ENCODE data around the gene SH3RF3. TPM values are rescaled to one million over a fixed set of nuclear protein-coding genes. Genes with fewer than 3 reads are reported as not detected.
"Not testable (repeated sequence)": the region's sequence is repeated elsewhere in the genome, so short reads cannot be mapped to it uniquely, and the experiment has no call there.

Gene SH3RF3
- total RNA-seq, 1 experiment from 2014 or later = 1.0 TPM

DNA sequence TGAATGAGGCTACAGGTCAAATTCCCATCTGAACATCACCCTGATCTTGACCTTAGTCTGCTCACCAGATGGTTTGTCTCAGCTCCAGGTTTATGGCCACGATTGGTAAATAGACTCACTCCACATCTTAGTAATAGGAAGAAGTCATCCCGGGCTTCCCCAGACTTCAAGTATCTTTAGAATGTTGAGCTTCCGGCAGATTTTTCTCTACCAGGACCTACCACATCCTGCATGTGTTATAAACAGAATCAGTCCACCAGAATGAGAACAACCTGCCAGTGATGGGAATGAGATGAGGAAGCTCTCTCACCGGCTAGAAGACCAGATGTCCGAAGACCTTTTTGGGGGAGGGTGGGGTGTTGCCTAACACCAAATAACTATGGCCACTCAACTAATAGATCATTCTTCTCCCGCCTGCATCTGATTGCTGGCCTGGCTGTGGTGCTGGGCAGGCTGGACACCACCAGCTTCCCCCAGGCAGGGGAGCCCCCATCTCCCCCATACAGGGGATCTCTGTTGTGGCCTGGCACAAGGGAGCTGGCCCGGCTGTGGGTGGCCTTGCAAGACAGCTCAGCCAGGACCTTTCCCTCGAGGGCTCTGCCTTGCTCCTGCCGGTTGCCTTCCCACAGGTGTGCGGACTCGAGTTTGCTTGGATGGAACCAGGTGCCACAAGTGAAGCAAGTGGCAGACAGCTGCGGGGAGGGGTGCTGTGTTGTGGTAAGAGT is 88.5 kb downstream of the SH3RF3 start:
- Mint-ChIP-seq H3K9me3 (no peaks in the 10 kb centered on the region), H3K4me1 (no peaks in the 10 kb centered on the region), H3K36me3 (no peaks in the 10 kb centered on the region), H3K4me3 (no peak overlapping the region), H3K27me3 (ENCODE audit: low read depth) (no peaks in the 10 kb centered on the region), H3K27ac (no peak overlapping the region)
- TF ChIP-seq CBFB (CRISPR knock-in tag; IDR thresholded peaks at IDR 0.05; ENCODE audit: low read depth) (no peak), OVOL2 (CRISPR knock-in tag; IDR thresholded peaks at IDR 0.05; ENCODE audit: borderline replicate concordance) (no peak)
- no peak for ATAC-seq
- ChIA-PET CTCF (no interaction called here), POLR2A (no interaction called here)
- DNase-seq (ENCODE audit: low spot score) = no peak

DNA sequence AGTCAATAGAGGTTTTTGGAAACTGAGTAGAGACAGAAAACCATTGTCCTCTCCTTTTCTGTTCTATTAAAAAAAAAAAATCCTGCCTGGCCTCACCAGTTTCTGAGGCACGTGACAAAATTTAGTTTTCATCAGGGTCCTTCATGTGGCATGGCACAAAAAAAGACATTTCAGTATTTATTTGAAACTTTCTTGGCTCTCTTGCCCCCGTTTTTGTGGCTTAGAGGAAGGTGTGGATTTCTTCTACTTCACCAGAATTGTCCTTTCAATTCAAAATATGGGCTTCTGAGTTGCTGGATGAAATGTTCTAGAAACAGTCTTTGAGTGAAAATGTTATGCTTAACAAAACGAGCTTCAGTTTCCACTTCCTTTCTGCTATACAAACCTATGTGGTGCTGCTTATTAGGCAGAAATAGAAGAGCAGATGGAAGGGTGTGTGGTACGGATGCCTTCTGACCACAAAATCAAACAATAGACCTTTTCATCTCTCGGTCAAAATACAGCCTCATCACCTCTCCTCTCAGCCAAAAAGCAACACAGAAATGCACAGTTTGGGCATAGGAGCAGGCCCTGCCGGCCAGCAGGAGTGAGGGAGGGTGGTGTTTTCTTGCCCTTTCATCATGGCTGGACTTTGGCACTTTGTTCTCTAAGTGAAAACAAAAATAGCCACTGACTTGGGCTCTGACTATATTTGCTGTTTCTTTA is 89.2 kb downstream of the SH3RF3 start:
- H3K9me3 Mint-ChIP-seq = no peaks in the 10 kb centered on the region
- no peaks in the 10 kb centered on the region for H3K36me3 Mint-ChIP-seq
- no peaks in the 10 kb centered on the region for H3K27me3 Mint-ChIP-seq (ENCODE audit: low read depth)
- ChIA-PET POLR2A (no interaction called here), CTCF (no interaction called here)
- TF ChIP-seq ZNF263 (CRISPR knock-in tag; IDR thresholded peaks at IDR 0.05; ENCODE audit: low read depth) = no peak
- peak; percentile 91 for TF ChIP-seq GABPB1 (CRISPR knock-in tag; IDR thresholded peaks at IDR 0.05)
- DNase-seq (ENCODE audit: low spot score) (no peak), ATAC-seq (no peak)
- no peak overlapping the region for H3K4me3 Mint-ChIP-seq
- H3K27ac Mint-ChIP-seq = no peak overlapping the region
- H3K4me1 Mint-ChIP-seq = no peaks in the 10 kb centered on the region

DNA sequence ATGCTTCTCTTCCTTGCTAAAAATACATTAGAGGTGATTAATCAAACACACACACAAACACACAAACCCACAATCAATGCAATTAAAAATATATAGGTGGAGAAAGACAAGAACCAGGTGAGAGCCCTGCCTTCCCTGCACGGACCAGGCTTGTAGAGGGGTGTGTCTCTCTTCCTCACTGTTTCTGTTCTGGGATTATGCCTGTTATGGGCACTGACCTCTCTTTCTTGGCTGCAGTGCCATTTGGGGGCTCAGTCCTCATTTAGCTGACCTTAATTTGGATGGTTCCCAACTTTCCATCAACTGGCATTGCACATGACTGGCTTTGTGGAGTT is 89.8 kb downstream of the SH3RF3 start:
- no peak overlapping the region for H3K27ac Mint-ChIP-seq
- H3K4me1 Mint-ChIP-seq = no peaks in the 10 kb centered on the region
- no peaks in the 10 kb centered on the region for H3K9me3 Mint-ChIP-seq
- ChIA-PET POLR2A (no interaction called here), CTCF (no interaction called here)
- H3K36me3 Mint-ChIP-seq = no peaks in the 10 kb centered on the region
- ATAC-seq (no peak), DNase-seq (ENCODE audit: low spot score) (no peak)
- H3K4me3 Mint-ChIP-seq = no peak overlapping the region
- TF ChIP-seq GABPB1 (CRISPR knock-in tag; IDR thresholded peaks at IDR 0.05) (no peak), ETV6 (CRISPR knock-in tag; IDR thresholded peaks at IDR 0.05) (no peak)
- no peaks in the 10 kb centered on the region for H3K27me3 Mint-ChIP-seq (ENCODE audit: low read depth)

DNA sequence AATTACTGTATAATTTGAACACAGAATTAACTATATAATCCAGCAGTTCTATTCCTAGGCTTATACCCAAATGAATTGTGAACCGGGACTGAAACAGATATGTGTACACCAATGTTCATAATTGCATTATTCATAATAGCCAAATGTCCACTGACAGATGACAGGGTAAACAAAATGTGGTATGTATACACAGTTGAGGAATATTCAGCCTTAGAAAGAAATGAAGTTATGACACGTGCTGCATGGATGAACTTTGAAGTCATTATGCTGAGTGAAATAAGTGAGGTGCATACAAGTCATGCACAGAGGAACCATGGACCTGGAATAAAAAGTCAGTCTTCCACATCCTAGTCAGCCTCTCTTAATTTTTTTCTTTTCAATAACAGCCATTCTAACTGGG is 91.9 kb downstream of the SH3RF3 start:
- ChIA-PET CTCF (interaction anchor here (0.7 kb wide), 1 partner anchor 18 kb away, joined by 3 read pairs; no protein-coding TSS in a partner anchor), POLR2A (no interaction called here)
- Mint-ChIP-seq H3K27me3 (ENCODE audit: low read depth) (no peaks in the 10 kb centered on the region), H3K4me3 (no peak overlapping the region), H3K4me1 (no peaks in the 10 kb centered on the region), H3K27ac (no peak overlapping the region), H3K36me3 (no peaks in the 10 kb centered on the region), H3K9me3 (no peaks in the 10 kb centered on the region)
- DNase-seq (ENCODE audit: low spot score) (no peak), ATAC-seq (no peak)
- TF ChIP-seq, protein P1, sequence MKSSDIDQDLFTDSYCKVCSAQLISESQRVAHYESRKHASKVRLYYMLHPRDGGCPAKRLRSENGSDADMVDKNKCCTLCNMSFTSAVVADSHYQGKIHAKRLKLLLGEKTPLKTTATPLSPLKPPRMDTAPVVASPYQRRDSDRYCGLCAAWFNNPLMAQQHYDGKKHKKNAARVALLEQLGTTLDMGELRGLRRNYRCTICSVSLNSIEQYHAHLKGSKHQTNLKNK (CRISPR knock-in tag; IDR thresholded peaks at IDR 0.05) = no peak
- TF ChIP-seq NFE2L1 (CRISPR knock-in tag; IDR thresholded peaks at IDR 0.05) (no peak), MXD4 (CRISPR knock-in tag; IDR thresholded peaks at IDR 0.05; ENCODE audit: borderline replicate concordance) (no peak), NFATC4 (CRISPR knock-in tag; IDR thresholded peaks at IDR 0.05) (no peak), NFYB (CRISPR knock-in tag; conservative IDR thresholded peaks at IDR 0.05; ENCODE audit: low read depth) (no peak), GTF2I (CRISPR knock-in tag; conservative IDR thresholded peaks at IDR 0.05) (no peak), GRHL2 (CRISPR knock-in tag; IDR thresholded peaks at IDR 0.05; ENCODE audit: insufficient replicate concordance, severe bottlenecking) (no peak), CREM (CRISPR knock-in tag; IDR thresholded peaks at IDR 0.05) (no peak)
- TF ChIP-seq, protein P2, sequence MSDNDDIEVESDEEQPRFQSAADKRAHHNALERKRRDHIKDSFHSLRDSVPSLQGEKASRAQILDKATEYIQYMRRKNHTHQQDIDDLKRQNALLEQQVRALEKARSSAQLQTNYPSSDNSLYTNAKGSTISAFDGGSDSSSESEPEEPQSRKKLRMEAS (CRISPR knock-in tag; IDR thresholded peaks at IDR 0.05) = no peak
- TF ChIP-seq, protein P3, sequence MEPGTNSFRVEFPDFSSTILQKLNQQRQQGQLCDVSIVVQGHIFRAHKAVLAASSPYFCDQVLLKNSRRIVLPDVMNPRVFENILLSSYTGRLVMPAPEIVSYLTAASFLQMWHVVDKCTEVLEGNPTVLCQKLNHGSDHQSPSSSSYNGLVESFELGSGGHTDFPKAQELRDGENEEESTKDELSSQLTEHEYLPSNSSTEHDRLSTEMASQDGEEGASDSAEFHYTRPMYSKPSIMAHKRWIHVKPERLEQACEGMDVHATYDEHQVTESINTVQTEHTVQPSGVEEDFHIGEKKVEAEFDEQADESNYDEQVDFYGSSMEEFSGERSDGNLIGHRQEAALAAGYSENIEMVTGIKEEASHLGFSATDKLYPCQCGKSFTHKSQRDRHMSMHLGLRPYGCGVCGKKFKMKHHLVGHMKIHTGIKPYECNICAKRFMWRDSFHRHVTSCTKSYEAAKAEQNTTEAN (CRISPR knock-in tag; IDR thresholded peaks at IDR 0.05) = no peak
- TF ChIP-seq, protein P4, sequence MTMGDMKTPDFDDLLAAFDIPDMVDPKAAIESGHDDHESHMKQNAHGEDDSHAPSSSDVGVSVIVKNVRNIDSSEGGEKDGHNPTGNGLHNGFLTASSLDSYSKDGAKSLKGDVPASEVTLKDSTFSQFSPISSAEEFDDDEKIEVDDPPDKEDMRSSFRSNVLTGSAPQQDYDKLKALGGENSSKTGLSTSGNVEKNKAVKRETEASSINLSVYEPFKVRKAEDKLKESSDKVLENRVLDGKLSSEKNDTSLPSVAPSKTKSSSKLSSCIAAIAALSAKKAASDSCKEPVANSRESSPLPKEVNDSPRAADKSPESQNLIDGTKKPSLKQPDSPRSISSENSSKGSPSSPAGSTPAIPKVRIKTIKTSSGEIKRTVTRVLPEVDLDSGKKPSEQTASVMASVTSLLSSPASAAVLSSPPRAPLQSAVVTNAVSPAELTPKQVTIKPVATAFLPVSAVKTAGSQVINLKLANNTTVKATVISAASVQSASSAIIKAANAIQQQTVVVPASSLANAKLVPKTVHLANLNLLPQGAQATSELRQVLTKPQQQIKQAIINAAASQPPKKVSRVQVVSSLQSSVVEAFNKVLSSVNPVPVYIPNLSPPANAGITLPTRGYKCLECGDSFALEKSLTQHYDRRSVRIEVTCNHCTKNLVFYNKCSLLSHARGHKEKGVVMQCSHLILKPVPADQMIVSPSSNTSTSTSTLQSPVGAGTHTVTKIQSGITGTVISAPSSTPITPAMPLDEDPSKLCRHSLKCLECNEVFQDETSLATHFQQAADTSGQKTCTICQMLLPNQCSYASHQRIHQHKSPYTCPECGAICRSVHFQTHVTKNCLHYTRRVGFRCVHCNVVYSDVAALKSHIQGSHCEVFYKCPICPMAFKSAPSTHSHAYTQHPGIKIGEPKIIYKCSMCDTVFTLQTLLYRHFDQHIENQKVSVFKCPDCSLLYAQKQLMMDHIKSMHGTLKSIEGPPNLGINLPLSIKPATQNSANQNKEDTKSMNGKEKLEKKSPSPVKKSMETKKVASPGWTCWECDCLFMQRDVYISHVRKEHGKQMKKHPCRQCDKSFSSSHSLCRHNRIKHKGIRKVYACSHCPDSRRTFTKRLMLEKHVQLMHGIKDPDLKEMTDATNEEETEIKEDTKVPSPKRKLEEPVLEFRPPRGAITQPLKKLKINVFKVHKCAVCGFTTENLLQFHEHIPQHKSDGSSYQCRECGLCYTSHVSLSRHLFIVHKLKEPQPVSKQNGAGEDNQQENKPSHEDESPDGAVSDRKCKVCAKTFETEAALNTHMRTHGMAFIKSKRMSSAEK (CRISPR knock-in tag; IDR thresholded peaks at IDR 0.05; ENCODE audit: borderline replicate concordance) = no peak

DNA sequence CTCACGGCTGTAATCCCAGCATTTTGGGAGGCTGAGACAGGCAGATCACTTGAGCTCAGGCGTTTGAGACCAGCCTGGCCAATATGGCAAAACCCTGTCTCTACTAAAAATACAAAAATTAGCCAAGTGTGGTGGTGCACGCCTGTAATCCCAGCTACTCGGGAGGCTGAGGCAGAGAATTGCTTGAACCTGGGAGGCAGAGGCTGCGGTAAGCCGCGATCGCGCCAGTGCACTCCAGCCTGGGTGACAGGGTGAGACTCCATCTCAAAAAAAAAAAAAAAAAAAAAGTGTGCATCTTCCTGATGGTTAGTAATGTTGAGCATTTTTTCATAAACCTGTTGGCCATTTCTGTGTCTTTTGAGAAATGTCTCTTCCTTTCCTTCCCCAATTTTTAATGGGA is 92.3 kb downstream of the SH3RF3 start:
- H3K27ac Mint-ChIP-seq; H3K9me3 Mint-ChIP-seq; ATAC-seq; POLR2A ChIA-PET; H3K27me3 Mint-ChIP-seq (ENCODE audit: low read depth); H3K36me3 Mint-ChIP-seq; H3K4me1 Mint-ChIP-seq; H3K4me3 Mint-ChIP-seq; DNase-seq (ENCODE audit: low spot score): not testable (repeated sequence)
- CTCF ChIA-PET = interaction anchor here (0.7 kb wide), 1 partner anchor 18 kb away, joined by 3 read pairs; no protein-coding TSS in a partner anchor

All from WTC11 (cell line).